GM18526 (cell line): Measurements from ENCODE around the gene LAYN.

ENCODE experiments used
- POLR2A ChIP-seq: IDR thresholded peaks from 3 replicates; pipeline ENCODE4 v1.6.1; 2011; ENCODE audit not compliant: insufficient read length; ENCODE audit errors: extremely low read depth

Gene LAYN

GRCh38 chr11:111523343-111523742 is 17.2 kb upstream of the LAYN start:
- no peak for TF ChIP-seq POLR2A

- no peak for TF ChIP-seq POLR2A
Observed at GRCh38 chr11:111524056-111524455, 16.5 kb upstream of the LAYN start.

DNA sequence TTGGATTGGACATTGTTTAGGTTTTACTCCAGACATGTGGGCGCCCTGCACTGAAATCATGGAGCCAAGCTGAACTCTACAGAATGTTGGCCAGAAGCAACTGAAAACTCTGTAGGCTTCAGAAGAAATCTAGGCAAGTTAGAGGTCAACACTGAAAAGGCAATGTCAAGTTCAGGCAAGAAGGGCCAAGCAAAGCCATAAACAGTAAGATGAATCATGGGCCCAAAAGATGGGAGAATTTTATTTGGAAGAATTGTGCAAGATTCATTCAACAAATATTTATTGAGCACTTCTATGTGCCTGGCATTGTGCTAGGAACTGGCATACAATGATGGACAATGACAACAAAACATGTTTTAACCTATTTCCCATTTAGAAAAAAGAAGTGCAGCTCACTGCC is 15.1 kb upstream of the LAYN start:
- TF ChIP-seq POLR2A, result no peak

GRCh38 chr11:111526501-111526900 is 14.0 kb upstream of the LAYN start:
- TF ChIP-seq POLR2A, result no peak

DNA sequence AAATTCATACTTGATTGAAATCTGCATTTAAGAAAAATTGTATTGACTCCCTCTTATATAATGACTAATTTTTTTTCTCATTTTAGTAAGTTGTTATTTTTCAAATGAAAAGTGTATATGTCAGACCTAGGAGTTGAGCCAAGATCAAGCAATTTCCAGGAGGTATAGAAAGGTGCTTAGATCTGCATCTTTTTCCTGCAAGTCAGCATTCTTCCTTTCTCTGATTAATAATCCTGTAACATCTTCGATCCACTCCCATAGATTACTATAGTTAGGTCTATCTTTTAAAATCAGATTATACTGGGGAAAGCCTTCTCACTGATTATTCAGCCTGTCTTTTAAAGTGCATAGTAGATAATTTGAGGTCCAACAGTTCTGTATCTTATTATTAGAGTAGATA is 13.2 kb upstream of the LAYN start:
- TF ChIP-seq POLR2A, result no peak

DNA sequence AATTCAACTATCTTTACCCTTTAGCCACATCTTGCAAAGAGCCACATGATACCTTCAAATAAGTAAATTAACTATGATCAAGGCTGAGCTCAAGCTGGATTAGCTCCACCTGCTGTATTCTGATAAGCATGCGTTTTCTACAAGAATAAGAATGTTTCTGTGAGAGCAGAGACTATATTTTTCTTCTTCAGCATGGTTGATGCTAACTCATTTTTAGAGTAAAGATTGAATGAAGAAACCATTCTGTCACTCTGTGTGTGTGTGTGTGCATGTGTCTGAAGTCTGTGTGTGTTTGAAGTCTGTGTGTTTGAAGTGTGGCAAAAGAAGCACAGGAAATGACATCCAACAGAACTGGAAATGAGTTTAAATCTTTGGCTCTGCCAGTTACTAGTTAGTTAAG is 12.0 kb upstream of the LAYN start:
- TF ChIP-seq POLR2A, result no peak

- TF ChIP-seq POLR2A, result no peak
Observed at GRCh38 chr11:111530091-111530490, 10.4 kb upstream of the LAYN start.

GRCh38 chr11:111531136-111531535 is 9.4 kb upstream of the LAYN start:
- TF ChIP-seq POLR2A, result no peak

DNA sequence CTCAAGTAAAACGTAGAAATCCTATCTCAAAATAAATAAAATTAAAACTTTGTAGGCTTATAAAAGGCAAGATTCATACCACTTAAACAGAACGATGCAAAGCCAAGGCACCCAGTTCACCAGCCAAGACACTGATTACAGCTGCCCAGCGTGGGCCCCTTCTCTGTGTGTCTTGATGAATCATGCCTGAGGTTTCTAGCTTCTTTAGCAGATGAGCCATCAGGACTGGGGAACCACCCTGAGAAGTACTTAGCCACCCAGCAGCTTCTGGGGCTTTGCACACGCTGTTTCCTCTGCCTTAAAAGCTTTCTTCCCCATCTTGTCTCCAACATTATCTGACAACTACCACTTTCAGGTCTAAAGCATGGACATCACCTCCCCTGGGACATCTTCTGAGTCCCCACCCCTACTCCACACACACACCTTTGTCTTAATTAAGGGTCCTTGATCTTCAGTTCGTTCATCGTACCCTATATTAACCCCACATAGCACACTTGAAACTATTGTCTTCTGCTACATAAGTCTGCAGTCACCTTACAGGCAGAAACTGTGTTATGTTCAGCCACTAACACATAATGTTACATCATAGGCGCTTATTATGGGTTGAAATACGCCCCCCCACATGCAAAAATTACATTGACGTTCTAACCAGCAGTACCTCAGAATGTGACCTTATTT is 8.7 kb upstream of the LAYN start:
- TF ChIP-seq POLR2A, result no peak

GRCh38 chr11:111532365-111532709 is 8.2 kb upstream of the LAYN start:
- TF ChIP-seq POLR2A, result no peak

DNA sequence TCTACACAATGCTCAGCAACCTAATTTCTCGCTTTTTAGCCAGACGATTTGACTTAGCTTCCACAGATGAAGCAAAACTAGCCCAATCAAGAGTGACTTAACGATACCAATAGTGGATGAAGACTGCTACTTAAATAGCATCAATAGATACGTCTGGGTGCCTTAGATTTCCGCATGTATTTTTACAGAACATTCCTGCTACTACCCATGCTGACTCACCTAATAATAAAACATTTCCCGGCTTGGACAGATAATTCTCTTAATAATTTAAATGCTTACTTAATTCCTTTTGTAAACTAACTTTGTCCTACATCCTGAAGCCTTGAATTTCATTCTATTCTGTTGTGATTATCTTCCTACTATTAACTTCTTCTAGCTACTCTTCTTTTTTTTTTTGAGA is 5.2 kb upstream of the LAYN start:
- TF ChIP-seq POLR2A, result no peak

DNA sequence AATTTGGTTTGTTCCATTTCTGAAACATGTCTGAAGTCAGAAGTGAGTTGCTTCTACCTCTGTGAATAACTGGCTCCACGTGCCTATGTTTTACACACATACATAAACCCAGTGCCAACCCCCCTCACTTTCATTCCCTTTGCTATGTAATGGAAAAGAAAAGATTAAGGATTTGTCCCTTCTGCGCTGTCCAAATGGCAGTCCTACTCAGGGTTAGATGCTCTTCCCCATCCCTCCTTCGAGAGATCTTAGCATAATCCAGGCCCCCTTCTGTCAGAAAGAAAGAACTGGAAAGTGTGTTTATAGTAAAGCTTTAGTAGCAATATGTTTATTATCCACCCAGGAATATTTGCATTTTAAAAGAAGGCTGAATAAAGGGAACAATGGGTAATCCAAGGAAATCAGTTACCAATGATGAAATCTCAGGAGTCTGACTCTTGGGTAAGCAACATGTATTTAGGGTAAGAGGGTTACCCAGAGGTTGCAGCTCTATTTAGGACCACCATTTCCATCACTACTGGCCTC is 3.1 kb upstream of the LAYN start:
- TF ChIP-seq POLR2A, result no peak

DNA sequence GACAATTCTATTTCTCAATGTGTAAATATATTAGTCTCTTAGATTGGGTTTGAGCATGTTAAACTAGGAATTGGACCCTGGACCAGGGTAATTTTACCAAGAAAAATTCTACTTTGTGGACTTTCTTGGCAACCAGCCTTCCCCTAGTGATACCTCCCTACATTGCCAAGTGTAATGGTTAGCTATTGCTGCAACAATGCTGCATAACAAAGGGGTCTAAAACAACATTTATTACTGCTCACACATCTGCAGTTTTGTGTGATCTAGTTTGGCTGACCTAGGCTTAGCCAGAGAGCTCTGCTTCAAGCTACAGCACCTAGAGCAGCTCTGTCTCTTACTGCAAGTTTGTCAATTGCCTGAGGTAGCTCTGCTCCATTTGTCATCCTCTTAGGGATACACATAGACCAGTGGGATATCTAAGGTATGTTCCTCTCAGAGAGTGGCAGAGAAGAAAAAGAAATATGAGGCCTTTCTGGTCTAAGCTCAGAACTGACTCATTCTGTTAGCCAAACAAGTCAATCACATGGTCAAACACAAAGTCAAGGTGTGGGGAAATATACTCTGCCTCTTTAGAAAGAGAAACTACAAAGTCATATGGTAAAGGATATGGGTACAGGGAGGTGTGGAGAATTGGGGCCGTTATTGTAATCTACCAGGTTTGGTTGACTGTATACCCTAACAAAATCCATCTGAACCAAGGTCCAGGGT is 2.0 kb upstream of the LAYN start:
- no peak for TF ChIP-seq POLR2A

DNA sequence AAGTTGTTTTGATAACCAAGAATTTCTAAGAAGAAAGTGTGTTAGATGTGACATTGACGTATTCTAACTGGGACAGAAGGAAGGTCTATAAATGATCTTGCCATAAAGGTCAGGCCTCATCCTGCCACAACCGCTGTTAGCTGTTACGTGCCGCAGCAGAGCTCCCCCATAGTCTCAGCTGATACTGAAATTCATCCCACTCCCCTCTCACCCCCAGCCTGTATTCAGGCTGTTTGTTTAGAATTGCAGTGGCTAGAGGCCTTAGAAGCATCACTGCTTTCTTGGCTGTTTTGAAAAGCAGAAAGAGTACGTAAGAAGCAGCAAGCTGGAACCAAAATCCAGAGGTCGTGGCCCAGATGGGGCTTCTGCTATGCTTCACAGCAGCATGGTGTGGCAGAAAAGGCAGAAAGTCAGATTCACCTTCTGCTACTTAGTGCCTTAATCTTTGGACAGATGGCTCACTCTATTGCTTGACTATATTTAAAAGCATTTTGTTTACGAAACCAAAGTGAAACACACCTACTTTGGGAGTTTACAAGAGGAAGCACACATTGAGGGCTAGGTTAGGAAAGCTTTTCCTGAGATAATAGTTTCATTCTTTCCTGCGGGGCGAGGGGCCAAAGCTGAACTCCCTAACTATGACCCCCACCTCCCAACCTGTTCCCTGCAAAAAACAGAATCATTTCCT is 950 bp upstream of the LAYN start:
- TF ChIP-seq POLR2A, result no peak

DNA sequence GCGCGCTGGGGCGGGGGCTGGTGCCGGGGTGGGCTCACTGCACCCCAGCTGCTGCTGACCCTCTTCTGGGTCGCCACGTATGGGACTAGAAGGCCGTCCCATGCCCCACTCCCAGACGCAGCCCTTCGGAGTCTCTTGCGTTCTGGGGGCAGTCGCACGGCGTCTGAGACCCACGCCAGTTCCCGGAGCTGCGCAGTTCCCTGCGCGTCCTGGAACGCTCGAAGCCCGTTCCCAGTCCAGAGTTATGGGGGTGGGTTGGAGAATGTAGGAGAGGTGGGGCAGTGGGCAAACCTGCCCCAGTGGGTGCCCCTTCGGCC is 375 bp downstream of the LAYN start:
- TF ChIP-seq POLR2A, result no peak
